Subcutaneous abdominal adipose tissue (tissue), 5 donors: ENCODE measurements around the gene CMKLR1.

ENCODE experiments used
- H3K27ac ChIP-seq: one replicate; pipeline ENCODE4 v1.7.0; 2013; ENCODE audit warnings: low read depth, mild to moderate bottlenecking, inconsistent platforms, low read length, moderate library complexity
- H3K27me3 ChIP-seq, 5 donors: one replicate each; pipeline ENCODE4 v1.7.0; 2013; ENCODE audit warnings: low read length in 5 of 5, inconsistent platforms in 1 of 5; ENCODE audit not compliant: control insufficient read depth in 5 of 5, insufficient read depth in 4 of 5
- H3K36me3 ChIP-seq, 5 donors: one replicate each; pipeline ENCODE4 v1.7.0; 2013; ENCODE audit warnings: low read length in 5 of 5; ENCODE audit not compliant: control insufficient read depth in 5 of 5, insufficient read depth in 5 of 5
- H3K4me1 ChIP-seq, 5 donors: one replicate each; pipeline ENCODE4 v1.7.0; 2013; ENCODE audit warnings: low read length in 5 of 5, mild to moderate bottlenecking in 3 of 5, moderate library complexity in 1 of 5; ENCODE audit not compliant: control insufficient read depth in 5 of 5, insufficient read depth in 5 of 5
- H3K4me3 ChIP-seq, 5 donors: one replicate each; pipeline ENCODE4 v1.7.0; 2013; ENCODE audit warnings: low read length in 5 of 5, low read depth in 1 of 5
- H3K9ac ChIP-seq, 5 donors: one replicate each; pipeline ENCODE4 v1.7.0; 2013; ENCODE audit warnings: low read length in 5 of 5, mild to moderate bottlenecking in 4 of 5, moderate library complexity in 3 of 5
- H3K9me3 ChIP-seq, 5 donors: one replicate each; pipeline ENCODE4 v1.7.0; 2013; ENCODE audit warnings: low read length in 5 of 5; ENCODE audit not compliant: control insufficient read depth in 5 of 5
- donor health status: healthy.
- donor health status: healthy.
- donor health status: healthy.
- donor health status: healthy.
- donor health status: healthy.

CMKLR1 gene

GRCh38 chr12:108375986-108376663 lies 37.0 kb upstream of the CMKLR1 start:
- H3K9ac ChIP-seq, result no peak overlapping the region
- no peaks in the 10 kb centered on the region for H3K36me3 ChIP-seq
- no peaks in the 10 kb centered on the region for H3K4me1 ChIP-seq
- H3K27ac ChIP-seq, result no peak overlapping the region
- no peak overlapping the region for H3K4me3 ChIP-seq
- H3K9me3 ChIP-seq, result peaks cover 11 to 46% (median 41%) of the 10 kb centered on the region in 5 donors
- peaks cover 0 to 4% (median 0%) of the 10 kb centered on the region in 5 donors for H3K27me3 ChIP-seq

GRCh38 chr12:108374596-108375320 lies 35.6 kb upstream of the CMKLR1 start:
- H3K4me1 ChIP-seq, result no peaks in the 10 kb centered on the region
- H3K27ac ChIP-seq, result no peak overlapping the region
- no peak overlapping the region for H3K9ac ChIP-seq
- peaks cover 0 to 4% (median 0%) of the 10 kb centered on the region in 5 donors for H3K27me3 ChIP-seq
- peak overlapping the region in 1 of 5 donors; percentile 30 for H3K4me3 ChIP-seq
- H3K36me3 ChIP-seq, result no peaks in the 10 kb centered on the region
- peaks cover 11 to 46% (median 41%) of the 10 kb centered on the region in 5 donors for H3K9me3 ChIP-seq

- Histone ChIP-seq H3K4me1 (no peaks in the 10 kb centered on the region), H3K36me3 (no peaks in the 10 kb centered on the region), H3K27ac (no peak overlapping the region), H3K4me3 (no peak overlapping the region), H3K27me3 (peaks cover 0 to 4% (median 0%) of the 10 kb centered on the region in 5 donors), H3K9me3 (peaks cover 11 to 44% (median 37%) of the 10 kb centered on the region in 5 donors), H3K9ac (no peak overlapping the region)
Measured at GRCh38 chr12:108373111-108373510, 34.0 kb upstream of the CMKLR1 start.

GRCh38 chr12:108371801-108372344 lies 32.8 kb upstream of the CMKLR1 start:
- no peak overlapping the region for H3K4me3 ChIP-seq
- no peaks in the 10 kb centered on the region for H3K36me3 ChIP-seq
- peaks cover 0 to 4% (median 0%) of the 10 kb centered on the region in 5 donors for H3K27me3 ChIP-seq
- peaks cover 11 to 40% (median 37%) of the 10 kb centered on the region in 5 donors for H3K9me3 ChIP-seq
- no peak overlapping the region for H3K27ac ChIP-seq
- H3K4me1 ChIP-seq, result no peaks in the 10 kb centered on the region
- H3K9ac ChIP-seq, result no peak overlapping the region

- H3K4me1 ChIP-seq, result no peaks in the 10 kb centered on the region
- no peaks in the 10 kb centered on the region for H3K36me3 ChIP-seq
- H3K27me3 ChIP-seq, result peaks cover 0 to 4% (median 0%) of the 10 kb centered on the region in 5 donors
- H3K9ac ChIP-seq, result no peak overlapping the region
- H3K4me3 ChIP-seq, result no peak overlapping the region
- H3K9me3 ChIP-seq, result peaks cover 5 to 27% (median 23%) of the 10 kb centered on the region in 5 donors
- H3K27ac ChIP-seq, result no peak overlapping the region
Measured at GRCh38 chr12:108370415-108370814, 31.3 kb upstream of the CMKLR1 start.

GRCh38 chr12:108369736-108370396 lies 30.8 kb upstream of the CMKLR1 start:
- Histone ChIP-seq H3K4me1 (no peaks in the 10 kb centered on the region), H3K27ac (no peak overlapping the region), H3K4me3 (no peak overlapping the region), H3K36me3 (no peaks in the 10 kb centered on the region), H3K9ac (no peak overlapping the region), H3K27me3 (peaks cover 0 to 4% (median 0%) of the 10 kb centered on the region in 5 donors), H3K9me3 (peaks cover 5 to 22% (median 20%) of the 10 kb centered on the region in 5 donors)

GRCh38 chr12:108368089-108368488 lies 29.0 kb upstream of the CMKLR1 start:
- Histone ChIP-seq H3K36me3 (no peaks in the 10 kb centered on the region), H3K4me1 (no peaks in the 10 kb centered on the region), H3K27me3 (peaks cover 0 to 3% (median 0%) of the 10 kb centered on the region in 5 donors), H3K9me3 (peaks cover 0 to 4% (median 3%) of the 10 kb centered on the region in 5 donors), H3K4me3 (no peak overlapping the region), H3K9ac (no peak overlapping the region), H3K27ac (no peak overlapping the region)

GRCh38 chr12:108367436-108367835 lies 28.3 kb upstream of the CMKLR1 start:
- H3K9me3 ChIP-seq, result no peaks in the 10 kb centered on the region
- no peaks in the 10 kb centered on the region for H3K36me3 ChIP-seq
- H3K27ac ChIP-seq, result no peak overlapping the region
- no peak overlapping the region for H3K4me3 ChIP-seq
- no peaks in the 10 kb centered on the region for H3K4me1 ChIP-seq
- H3K9ac ChIP-seq, result no peak overlapping the region
- peaks cover 0 to 3% (median 0%) of the 10 kb centered on the region in 5 donors for H3K27me3 ChIP-seq

- H3K36me3 ChIP-seq, result no peaks in the 10 kb centered on the region
- H3K4me1 ChIP-seq, result no peaks in the 10 kb centered on the region
- H3K9ac ChIP-seq, result no peak overlapping the region
- H3K4me3 ChIP-seq, result no peak overlapping the region
- no peaks in the 10 kb centered on the region for H3K9me3 ChIP-seq
- H3K27ac ChIP-seq, result no peak overlapping the region
- peaks cover 0 to 3% (median 0%) of the 10 kb centered on the region in 5 donors for H3K27me3 ChIP-seq
Measured at GRCh38 chr12:108365324-108365723, 26.2 kb upstream of the CMKLR1 start.
